ENCODE measurements around the gene EPHA4.

Gene EPHA4

GRCh38 chr2:221572219-221572820 lies at the start of gene EPHA4:
Gene EPHA4, minus strand, starts transcription at chr2:221572304. Its CDS starts 56 bp downstream, at chr2:221572248.
- peak; percentile 89 for DNase-seq

GRCh38 chr2:221618007-221618406 lies 45.9 kb upstream of the EPHA4 start:
- no peak for DNase-seq

- no peak for DNase-seq
These were observed 44.5 kb upstream of the EPHA4 start for GRCh38 chr2:221616561-221616960.

GRCh38 chr2:221614274-221614673 lies 42.2 kb upstream of the EPHA4 start:
- no peak for DNase-seq

- no peak for DNase-seq
These were observed 40.7 kb upstream of the EPHA4 start for GRCh38 chr2:221612800-221613199.

GRCh38 chr2:221612161-221612560 lies 40.1 kb upstream of the EPHA4 start:
- no peak for DNase-seq

GRCh38 chr2:221610675-221611074 lies 38.6 kb upstream of the EPHA4 start:
- DNase-seq, result no peak

- DNase-seq, result no peak
These were observed 38.2 kb upstream of the EPHA4 start for GRCh38 chr2:221610255-221610654.

- no peak for DNase-seq
These were observed 36.3 kb upstream of the EPHA4 start for GRCh38 chr2:221608442-221608841.

GRCh38 chr2:221606424-221606823 lies 34.3 kb upstream of the EPHA4 start:
- DNase-seq, result no peak

- no peak for DNase-seq
These were observed 33.7 kb upstream of the EPHA4 start for GRCh38 chr2:221605751-221606240.

GRCh38 chr2:221602938-221603337 lies 30.8 kb upstream of the EPHA4 start:
- DNase-seq, result no peak

- no peak for DNase-seq
These were observed 29.3 kb upstream of the EPHA4 start for GRCh38 chr2:221601376-221601775.

GRCh38 chr2:221600388-221600787 lies 28.3 kb upstream of the EPHA4 start:
- DNase-seq, result no peak

- DNase-seq, result no peak
These were observed 24.1 kb upstream of the EPHA4 start for GRCh38 chr2:221596192-221596591.

- DNase-seq, result no peak
These were observed 18.8 kb upstream of the EPHA4 start for GRCh38 chr2:221590861-221591365.

GRCh38 chr2:221589696-221590095 lies 17.6 kb upstream of the EPHA4 start:
- DNase-seq, result no peak

- no peak for DNase-seq
These were observed 16.3 kb upstream of the EPHA4 start for GRCh38 chr2:221588306-221588985.

GRCh38 chr2:221581986-221582385 lies 9.9 kb upstream of the EPHA4 start:
- no peak for DNase-seq

GRCh38 chr2:221574231-221574570 lies 2.1 kb upstream of the EPHA4 start:
- DNase-seq, result no peak

GRCh38 chr2:221573430-221574230 lies 1.5 kb upstream of the EPHA4 start:
- peak; percentile 81 for DNase-seq

GRCh38 chr2:221572821-221573429 lies 821 bp upstream of the EPHA4 start:
- no peak for DNase-seq

GRCh38 chr2:221571551-221572218 lies 419 bp downstream of the EPHA4 start:
- DNase-seq, result no peak

Data from CD4-positive, alpha-beta T cell treated with Interleukin-12 subunit alpha and Interleukin-12 subunit beta, for 1 hour (primary cell).